GM23338 (cell line): ENCODE measurements around the gene RBBP4. TPM values are rescaled to one million over a fixed set of nuclear protein-coding genes. Genes with fewer than 3 reads are reported as not detected.

Source experiments
- ATAC-seq: fragments of 200-7000 bp; cut with Tn5 transposase; 3 replicates; pipeline ENCODE4 v1.9.1; 2020
- DNase-seq: peaks from one replicate; pipeline ENCODE4 v3.0.0-alpha.2; 2015; ENCODE audit warnings: low spot score
- H2AFZ ChIP-seq: fragments of 200-600 bp; sonication (generic); 2 replicates; pipeline ENCODE4 v1.8.0; 2016; ENCODE audit warnings: antibody characterized with exemption, mild to moderate bottlenecking, moderate library complexity
- H3F3A ChIP-seq: fragments of 200-600 bp; sonication (generic); replicated peaks from 2 replicates; pipeline ENCODE4 v1.8.0; 2017; ENCODE audit warnings: antibody characterized with exemption, mixed run types, low read depth
- H3K27ac ChIP-seq: fragments of 200-600 bp; sonication (generic); 2 replicates; pipeline ENCODE4 v1.6.1; 2016; ENCODE audit warnings: low read depth
- H3K27me3 ChIP-seq: fragments of 200-600 bp; sonication (generic); 2 replicates; pipeline ENCODE4 v1.8.0; 2016; ENCODE audit warnings: mild to moderate bottlenecking, mixed run types, moderate library complexity; ENCODE audit not compliant: insufficient read depth
- H3K36me3 ChIP-seq: fragments of 200-600 bp; sonication (generic); 2 replicates; pipeline ENCODE4 v1.8.0; 2016; ENCODE audit warnings: mild to moderate bottlenecking; ENCODE audit not compliant: insufficient read depth
- H3K4me1 ChIP-seq: fragments of 200-600 bp; sonication (generic); 2 replicates; pipeline ENCODE4 v1.8.0; 2016; ENCODE audit warnings: mild to moderate bottlenecking, moderate library complexity; ENCODE audit not compliant: insufficient read depth
- H3K4me2 ChIP-seq: fragments of 200-600 bp; sonication (generic); 2 replicates; pipeline ENCODE4 v1.7.1; 2017; ENCODE audit warnings: mixed run types
- H3K4me3 ChIP-seq: fragments of 200-600 bp; sonication (generic); 2 replicates; pipeline ENCODE4 v1.6.1; 2016; ENCODE audit warnings: mixed run types
- H3K79me2 ChIP-seq: fragments of 200-600 bp; sonication (generic); replicated peaks from 2 replicates; pipeline ENCODE4 v1.8.0; 2017; ENCODE audit warnings: mild to moderate bottlenecking; ENCODE audit not compliant: insufficient read depth
- H3K9me2 ChIP-seq: fragments of 200-600 bp; sonication (generic); 2 replicates; pipeline ENCODE4 v1.8.0; 2017; ENCODE audit not compliant: insufficient read depth
- H4K20me1 ChIP-seq: fragments of 200-600 bp; sonication (generic); replicated peaks from 2 replicates; pipeline ENCODE4 v1.8.0; 2017; ENCODE audit warnings: mild to moderate bottlenecking; ENCODE audit not compliant: insufficient read depth
- H3K27ac Mint-ChIP-seq: 2 replicates; pipeline ENCODE4 v1.8.0; 2020; ENCODE audit warnings: inconsistent platforms, mild to moderate bottlenecking, moderate library complexity, mixed read lengths
- H3K27me3 Mint-ChIP-seq: 3 replicates; pipeline ENCODE4 v1.8.0; 2022; ENCODE audit warnings: low read depth, mild to moderate bottlenecking, moderate library complexity, mixed read lengths, inconsistent platforms; ENCODE audit not compliant: insufficient read depth, poor library complexity
- H3K36me3 Mint-ChIP-seq: 3 replicates; pipeline ENCODE4 v1.8.0; 2021; ENCODE audit warnings: low read depth, mild to moderate bottlenecking, inconsistent platforms, moderate library complexity, mixed read lengths
- H3K4me1 Mint-ChIP-seq: 3 replicates; pipeline ENCODE4 v1.8.0; 2020; ENCODE audit warnings: mild to moderate bottlenecking, inconsistent platforms, mixed read lengths
- H3K4me3 Mint-ChIP-seq: 3 replicates; pipeline ENCODE4 v1.8.0; 2021; ENCODE audit warnings: moderate library complexity, mild to moderate bottlenecking, inconsistent platforms, mixed read lengths
- H3K9me3 Mint-ChIP-seq: 3 replicates; pipeline ENCODE4 v1.8.0; 2020; ENCODE audit warnings: moderate library complexity, mild to moderate bottlenecking, inconsistent platforms, mixed read lengths
- CREB1 ChIP-seq: fragments of 250-450 bp; sonication (Bioruptor Pico); IDR thresholded peaks from 2 replicates; pipeline ENCODE4 v1.5.0; 2020; ENCODE audit warnings: low read depth, mild to moderate bottlenecking, moderate library complexity
- EZH2 ChIP-seq: fragments of 200-600 bp; sonication (generic); IDR thresholded peaks from one replicate; pipeline ENCODE4 v1.8.0; 2017; ENCODE audit warnings: antibody characterized with exemption, mild to moderate bottlenecking, low read depth; ENCODE audit not compliant: unreplicated experiment
- EZH2phosphoT487 ChIP-seq: fragments of 200-600 bp; sonication (generic); IDR thresholded peaks from one replicate; pipeline ENCODE4 v1.8.1; 2018; ENCODE audit warnings: antibody characterized with exemption; ENCODE audit not compliant: unreplicated experiment
- JUNB ChIP-seq: IDR thresholded peaks from one replicate; pipeline ENCODE4 v1.6.1; 2016; ENCODE audit warnings: antibody characterized with exemption; ENCODE audit not compliant: unreplicated experiment
- NANOG ChIP-seq: IDR thresholded peaks from 2 replicates; pipeline ENCODE4 v1.6.1; 2016; ENCODE audit warnings: antibody characterized with exemption, borderline replicate concordance
- POLR2AphosphoS5 ChIP-seq: IDR thresholded peaks from 2 replicates; pipeline ENCODE4 v1.6.1; 2016; ENCODE audit warnings: antibody characterized with exemption, low read depth
- REST ChIP-seq: IDR thresholded peaks from one replicate; pipeline ENCODE4 v1.6.1; 2018; ENCODE audit warnings: antibody characterized with exemption; ENCODE audit not compliant: unreplicated experiment
- STAT1 ChIP-seq: IDR thresholded peaks from one replicate; pipeline ENCODE4 v1.6.1; 2016; ENCODE audit warnings: antibody characterized with exemption; ENCODE audit not compliant: unreplicated experiment
- ZNF114 ChIP-seq: fragments of 250-450 bp; sonication (Bioruptor Pico); IDR thresholded peaks from 2 replicates; pipeline ENCODE4 v1.5.0; 2020; ENCODE audit warnings: mild to moderate bottlenecking, moderate library complexity
- ZNF331 ChIP-seq: fragments of 250-450 bp; sonication (Bioruptor Pico); IDR thresholded peaks from 2 replicates; pipeline ENCODE4 v1.5.0; 2020; ENCODE audit warnings: low read depth, mild to moderate bottlenecking, moderate library complexity
- ZNF462 ChIP-seq: fragments of 250-450 bp; sonication (Bioruptor Pico); IDR thresholded peaks from 2 replicates; pipeline ENCODE4 v1.5.0; 2020; ENCODE audit warnings: mild to moderate bottlenecking, moderate library complexity
- polyA plus RNA-seq: library from polyadenylated mRNA; unstranded; fragments of >200 nt; fragmentation: Nextera tagmentation; extraction: Ambion mirVana; gene quantifications from 2 replicates; pipeline ENCODE4 v1.2.1, GENCODE V29; 2016
- total RNA-seq: library from RNA; depleted of rRNA; stranded (reverse); fragments of >200 nt; shearing (Covaris generic); gene quantifications from 2 replicates; pipeline ENCODE4 v1.2.3, GENCODE V29; 2014
- TF ChIP-seq, protein P1 (sequence below): IDR thresholded peaks from 2 replicates; pipeline ENCODE4 v1.6.1; 2016; ENCODE audit warnings: antibody characterized with exemption
- TF ChIP-seq, protein P2 (sequence below), 2 experiments: fragments of 200-600 bp in 1 of 2; sonication (generic) in 1 of 2; conservative IDR thresholded peaks; 2 replicates each; pipeline versions ENCODE4 v1.5.1 to v1.6.1; 2016 to 2017; ENCODE audit warnings: antibody characterized with exemption in 2 of 2, low read depth in 2 of 2, mild to moderate bottlenecking in 2 of 2, moderate library complexity in 1 of 2

The RBBP4 gene
- total and polyA plus RNA-seq, 2 experiments from 2014 or later = 262 to 312 TPM

GRCh38 chr1:32685498-32685897 lies 34.5 kb downstream of the RBBP4 start:
- Histone ChIP-seq H3K36me3 (peaks cover 54% of the 10 kb centered on the region), H3K79me2 (no peaks in the 10 kb centered on the region), H3K4me3 (no peak overlapping the region), H3K4me2 (no peak overlapping the region), H3K9me2 (no peaks in the 10 kb centered on the region), H3K27ac (no peak overlapping the region), H4K20me1 (peaks cover 11% of the 10 kb centered on the region), H3F3A (peaks cover 31% of the 10 kb centered on the region; the same call in 1 of the 2 replicates), H3K27me3 (no peaks in the 10 kb centered on the region), H3K4me1 (no peaks in the 10 kb centered on the region), H2AFZ (no peak overlapping the region)
- TF ChIP-seq ZNF462 (CRISPR knock-in tag) (no peak), EZH2phosphoT487 (no peak), ZNF114 (CRISPR knock-in tag) (no peak), POLR2AphosphoS5 (no peak), REST (no peak), NANOG (no peak), EZH2 (no peak), STAT1 (no peak), JUNB (no peak), ZNF331 (CRISPR knock-in tag) (no peak), CREB1 (CRISPR knock-in tag) (no peak)
- TF ChIP-seq, protein P1, sequence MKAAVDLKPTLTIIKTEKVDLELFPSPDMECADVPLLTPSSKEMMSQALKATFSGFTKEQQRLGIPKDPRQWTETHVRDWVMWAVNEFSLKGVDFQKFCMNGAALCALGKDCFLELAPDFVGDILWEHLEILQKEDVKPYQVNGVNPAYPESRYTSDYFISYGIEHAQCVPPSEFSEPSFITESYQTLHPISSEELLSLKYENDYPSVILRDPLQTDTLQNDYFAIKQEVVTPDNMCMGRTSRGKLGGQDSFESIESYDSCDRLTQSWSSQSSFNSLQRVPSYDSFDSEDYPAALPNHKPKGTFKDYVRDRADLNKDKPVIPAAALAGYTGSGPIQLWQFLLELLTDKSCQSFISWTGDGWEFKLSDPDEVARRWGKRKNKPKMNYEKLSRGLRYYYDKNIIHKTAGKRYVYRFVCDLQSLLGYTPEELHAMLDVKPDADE = no peak
- TF ChIP-seq, protein P2, sequence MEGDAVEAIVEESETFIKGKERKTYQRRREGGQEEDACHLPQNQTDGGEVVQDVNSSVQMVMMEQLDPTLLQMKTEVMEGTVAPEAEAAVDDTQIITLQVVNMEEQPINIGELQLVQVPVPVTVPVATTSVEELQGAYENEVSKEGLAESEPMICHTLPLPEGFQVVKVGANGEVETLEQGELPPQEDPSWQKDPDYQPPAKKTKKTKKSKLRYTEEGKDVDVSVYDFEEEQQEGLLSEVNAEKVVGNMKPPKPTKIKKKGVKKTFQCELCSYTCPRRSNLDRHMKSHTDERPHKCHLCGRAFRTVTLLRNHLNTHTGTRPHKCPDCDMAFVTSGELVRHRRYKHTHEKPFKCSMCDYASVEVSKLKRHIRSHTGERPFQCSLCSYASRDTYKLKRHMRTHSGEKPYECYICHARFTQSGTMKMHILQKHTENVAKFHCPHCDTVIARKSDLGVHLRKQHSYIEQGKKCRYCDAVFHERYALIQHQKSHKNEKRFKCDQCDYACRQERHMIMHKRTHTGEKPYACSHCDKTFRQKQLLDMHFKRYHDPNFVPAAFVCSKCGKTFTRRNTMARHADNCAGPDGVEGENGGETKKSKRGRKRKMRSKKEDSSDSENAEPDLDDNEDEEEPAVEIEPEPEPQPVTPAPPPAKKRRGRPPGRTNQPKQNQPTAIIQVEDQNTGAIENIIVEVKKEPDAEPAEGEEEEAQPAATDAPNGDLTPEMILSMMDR (conservative IDR thresholded peaks at IDR 0.05; ENCODE audit: low read depth in 2 of 2) = no peak
- Mint-ChIP-seq H3K9me3 (no peaks in the 10 kb centered on the region), H3K27me3 (peaks cover 4% of the 10 kb centered on the region), H3K27ac (no peak overlapping the region), H3K36me3 (peaks cover 48% of the 10 kb centered on the region; the same call in 2 of the 3 replicates), H3K4me1 (no peaks in the 10 kb centered on the region), H3K4me3 (no peak overlapping the region)
- DNase-seq = no peak
- no peak for ATAC-seq
